Measurements from ENCODE around the gene NODAL. TPM values are rescaled to one million over a fixed set of nuclear protein-coding genes. Genes with fewer than 3 reads are reported as not detected.

NODAL gene
- total and polyA plus RNA-seq, 2 experiments from 2014 or later: 11.2 to 28.4 TPM

GRCh38 chr10:70442332-70442988, 979 bp upstream of the NODAL start:
- Histone ChIP-seq H3K79me2 (replicated peaks; ENCODE audit: insufficient read depth) (peaks cover 32% of the 10 kb centered on the region), H3K4me1 (ENCODE audit: insufficient read depth) (peaks cover 46% of the 10 kb centered on the region), H4K20me1 (replicated peaks; ENCODE audit: insufficient read depth) (peaks cover 10% of the 10 kb centered on the region; the same call in 1 of the 2 replicates), H3F3A (replicated peaks; ENCODE audit: low read depth) (peaks cover 26% of the 10 kb centered on the region), H3K9me2 (ENCODE audit: insufficient read depth) (no peaks in the 10 kb centered on the region), H3K27me3 (ENCODE audit: insufficient read depth) (peaks cover 22% of the 10 kb centered on the region), H3K4me2 (peak overlapping the region; percentile 96), H3K4me3 (peak overlapping the region; percentile 78), H3K36me3 (ENCODE audit: insufficient read depth) (no peaks in the 10 kb centered on the region), H2AFZ (no peak overlapping the region), H3K27ac (ENCODE audit: low read depth) (peak overlapping the region; percentile 89)
- Mint-ChIP-seq H3K4me1 (peaks cover 50% of the 10 kb centered on the region), H3K27me3 (ENCODE audit: insufficient read depth, low read depth, poor library complexity) (peaks cover 48% of the 10 kb centered on the region), H3K36me3 (ENCODE audit: low read depth) (peaks cover 8% of the 10 kb centered on the region; the same call in 1 of the 3 replicates), H3K27ac (no peak overlapping the region), H3K9me3 (no peaks in the 10 kb centered on the region; the same call in 2 of the 3 replicates), H3K4me3 (peak overlapping the region; percentile 69)
- DNase-seq (ENCODE audit: low spot score) (peak; percentile 96), ATAC-seq (peak; percentile 65)
- peak; percentile 53; the same call in 1 of the 2 replicates for TF ChIP-seq ZNF114 (CRISPR knock-in tag; IDR thresholded peaks at IDR 0.05)
- TF ChIP-seq CTCF (conservative IDR thresholded peaks at IDR 0.05; ENCODE audit: low read depth in 2 of 2): no peak
- peak; percentile 58; the same call in 1 of the 2 replicates for TF ChIP-seq ETS1 (IDR thresholded peaks at IDR 0.05)
- TF ChIP-seq NANOG (IDR thresholded peaks at IDR 0.05; ENCODE audit: borderline replicate concordance): peak; percentile 11; the same call in 1 of the 2 replicates
- no peak for TF ChIP-seq ZNF331 (CRISPR knock-in tag; IDR thresholded peaks at IDR 0.05; ENCODE audit: low read depth)
- no peak for TF ChIP-seq JUNB (IDR thresholded peaks at IDR 0.05; ENCODE audit: unreplicated experiment)
- no peak for TF ChIP-seq POLR2AphosphoS5 (IDR thresholded peaks at IDR 0.05; ENCODE audit: low read depth)
- 0 out of 2 replicates have a peak, but pooled peaks have one; percentile 2 for TF ChIP-seq CREB1 (CRISPR knock-in tag; IDR thresholded peaks at IDR 0.05; ENCODE audit: low read depth)
- TF ChIP-seq STAT1 (IDR thresholded peaks at IDR 0.05; ENCODE audit: unreplicated experiment): no peak
- TF ChIP-seq ZNF462 (CRISPR knock-in tag; IDR thresholded peaks at IDR 0.05): peak; percentile 44
- TF ChIP-seq EZH2phosphoT487 (IDR thresholded peaks at IDR 0.05; ENCODE audit: unreplicated experiment): no peak
- no peak for TF ChIP-seq EZH2 (IDR thresholded peaks at IDR 0.05; ENCODE audit: low read depth, unreplicated experiment)
- peak; percentile 25 for TF ChIP-seq REST (IDR thresholded peaks at IDR 0.05; ENCODE audit: unreplicated experiment)

Data from GM23338 (cell line).